ENCODE measurements around the gene GPR78.
"Not testable (repeated sequence)": the region's sequence is repeated elsewhere in the genome, so short reads cannot be mapped to it uniquely, and the experiment has no call there.

GPR78 gene

DNA sequence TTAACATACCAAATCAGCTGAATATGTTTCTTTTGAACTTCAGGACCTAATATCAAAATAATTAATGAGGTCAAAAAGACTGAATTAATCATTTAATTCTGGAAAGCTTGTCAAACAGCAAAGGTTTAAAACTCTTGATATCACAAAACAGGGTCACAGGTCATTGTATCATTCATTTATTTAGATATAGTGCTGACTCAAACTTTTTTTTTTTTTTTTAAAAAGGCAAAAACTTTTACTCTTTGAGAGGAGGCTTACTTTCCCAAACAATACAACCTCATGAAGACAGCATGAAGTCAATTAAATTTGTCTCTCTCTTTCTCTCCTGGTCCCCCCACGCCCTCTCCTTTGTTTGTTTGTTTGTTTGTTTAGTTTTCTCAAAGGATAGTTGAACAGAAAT lies 15.6 kb upstream of the GPR78 start:
- DNase-seq (ENCODE audit: low spot score), result no peak

DNA sequence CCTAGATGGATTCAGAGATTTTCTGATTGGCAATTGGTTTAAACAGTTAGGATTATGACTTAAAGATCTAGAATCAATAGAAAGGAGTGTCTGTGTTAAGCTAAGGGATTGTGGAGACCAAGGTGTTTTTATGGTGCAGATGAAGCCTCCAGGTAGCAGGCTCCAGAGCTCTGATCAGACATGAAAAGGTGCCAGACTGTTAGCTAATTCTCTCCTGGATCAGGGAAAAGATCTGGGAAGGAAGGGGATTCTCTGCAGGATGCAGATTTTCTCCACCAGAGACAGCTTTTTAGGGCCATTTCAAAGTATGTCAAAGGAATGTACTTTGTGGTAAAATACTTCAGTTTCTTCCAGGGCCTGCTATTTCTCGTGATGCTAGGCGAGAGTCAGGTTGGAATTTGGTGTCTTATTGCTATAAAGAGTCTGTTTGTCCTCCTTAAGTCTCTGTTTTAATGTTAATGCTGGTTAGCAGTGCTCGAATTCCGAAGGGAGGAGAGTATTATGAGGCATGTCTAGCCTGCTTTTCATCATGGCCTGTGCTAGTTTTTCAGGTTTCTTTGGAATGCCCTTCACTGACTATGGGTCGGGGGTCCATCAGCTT lies 12.0 kb upstream of the GPR78 start:
- DNase-seq (ENCODE audit: low spot score), result no peak

DNA sequence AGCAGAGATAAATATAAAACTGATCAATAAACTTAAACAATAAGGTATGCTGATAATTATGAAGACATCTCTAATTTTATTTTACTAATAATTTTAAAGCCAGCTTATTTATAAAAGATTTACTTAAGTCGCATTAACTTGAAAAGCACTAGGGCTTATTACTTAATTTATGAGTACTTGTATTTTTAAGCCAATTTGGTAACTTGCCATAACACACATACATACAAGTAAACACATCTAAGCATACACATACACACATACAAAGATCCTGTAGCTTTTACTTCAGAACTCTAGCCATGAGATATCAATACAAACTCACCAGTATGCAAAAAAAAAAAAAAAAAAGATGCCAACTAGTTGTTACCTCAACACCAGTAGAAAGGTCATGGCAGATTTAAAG lies 10.0 kb upstream of the GPR78 start:
- DNase-seq (ENCODE audit: low spot score), result no peak

DNA sequence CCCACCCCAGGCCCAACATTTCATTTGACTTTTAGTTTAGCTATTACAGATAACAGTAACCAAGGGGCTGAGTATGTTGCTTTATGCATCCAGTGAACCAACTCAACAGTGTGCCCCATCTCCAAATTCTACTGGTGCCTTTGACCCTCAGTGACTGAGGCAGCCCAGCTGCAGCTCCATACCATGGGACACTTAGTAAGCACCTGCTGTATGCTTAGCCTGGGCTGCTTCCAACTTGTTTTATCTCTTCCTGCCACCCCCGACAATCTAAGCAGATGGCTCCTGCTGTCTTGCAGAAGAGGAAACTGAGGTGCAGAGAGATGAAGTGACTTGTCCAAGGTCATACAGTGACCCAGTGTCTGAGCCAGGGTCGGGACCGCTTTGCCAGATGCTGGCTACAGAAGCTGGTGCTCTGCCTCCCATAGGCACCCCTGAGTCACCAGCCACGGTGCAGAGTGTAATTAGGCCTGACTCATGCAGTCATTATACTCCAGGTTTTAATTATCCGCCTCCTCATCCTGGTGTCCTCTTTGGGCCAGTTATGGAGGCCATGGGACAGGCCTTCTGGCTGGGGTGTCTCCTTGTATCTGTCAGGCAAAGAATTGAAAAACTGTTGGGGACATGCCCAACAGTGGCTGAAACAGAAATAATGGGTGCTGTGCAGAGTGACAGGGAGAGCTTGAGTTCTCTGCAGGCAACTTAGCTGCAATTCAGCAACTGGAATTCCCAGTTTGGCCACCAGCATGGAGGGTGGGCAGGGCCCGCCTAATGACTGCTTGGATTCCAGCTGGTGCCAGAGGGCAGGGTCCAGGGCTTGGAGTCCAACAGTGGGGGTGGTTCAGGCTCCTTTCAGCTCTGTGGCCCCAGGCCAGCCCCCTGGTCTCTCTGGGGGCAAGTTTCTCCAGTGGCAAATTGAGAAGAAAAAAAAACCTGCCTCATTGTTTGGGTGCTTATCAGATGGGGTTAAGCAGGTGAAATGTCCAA lies 8.2 kb upstream of the GPR78 start:
- no peak for DNase-seq (ENCODE audit: low spot score)

DNA sequence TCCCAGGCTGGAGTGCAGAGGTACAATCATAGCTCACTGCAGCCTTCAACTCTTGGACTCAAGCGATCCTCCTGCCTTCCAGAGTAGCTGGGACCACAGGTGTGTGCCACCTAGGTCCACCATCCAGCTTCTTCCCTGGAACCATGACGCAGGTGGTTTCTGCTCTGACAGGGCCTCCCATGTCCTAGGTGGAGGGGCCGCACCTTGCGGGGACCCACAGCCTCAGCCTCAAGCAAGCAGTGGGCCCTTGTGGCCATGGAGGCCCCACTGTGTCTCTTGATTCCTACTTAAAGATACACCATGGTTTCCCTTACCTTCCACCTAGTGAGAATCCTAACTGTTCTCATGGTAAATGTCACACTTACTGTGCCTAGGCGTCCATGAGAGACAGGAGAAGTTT lies 6.9 kb upstream of the GPR78 start:
- DNase-seq (ENCODE audit: low spot score), result no peak

DNA sequence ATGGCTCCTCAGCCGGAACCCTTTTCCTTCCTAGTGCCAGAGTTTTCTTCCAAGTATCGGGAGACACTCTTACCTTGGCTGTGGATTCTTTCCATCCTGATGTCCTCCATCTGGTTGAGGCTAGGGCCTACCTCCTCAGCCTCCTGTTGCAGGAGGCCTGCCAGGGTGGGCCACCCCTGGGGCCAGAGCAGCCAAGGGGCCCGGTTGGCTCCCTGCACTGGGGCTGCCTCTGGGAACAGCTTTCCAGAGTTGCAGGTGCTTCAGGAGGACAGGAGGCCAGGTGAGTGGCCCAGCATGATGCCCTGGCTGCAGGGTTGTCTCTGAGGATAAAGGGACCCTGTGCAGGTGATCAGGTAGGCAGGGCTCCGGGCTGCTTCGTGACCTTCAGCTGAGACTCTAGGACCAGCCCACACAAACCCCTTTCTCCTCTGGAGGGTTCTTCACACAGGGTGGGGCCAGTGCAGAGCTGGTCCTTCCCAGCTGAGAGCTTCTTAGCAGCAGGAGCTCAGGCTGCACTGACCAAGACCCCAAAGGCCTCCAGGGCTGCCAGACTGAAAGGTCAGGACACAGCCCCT lies 5.3 kb upstream of the GPR78 start:
- no peak for DNase-seq (ENCODE audit: low spot score)

DNA sequence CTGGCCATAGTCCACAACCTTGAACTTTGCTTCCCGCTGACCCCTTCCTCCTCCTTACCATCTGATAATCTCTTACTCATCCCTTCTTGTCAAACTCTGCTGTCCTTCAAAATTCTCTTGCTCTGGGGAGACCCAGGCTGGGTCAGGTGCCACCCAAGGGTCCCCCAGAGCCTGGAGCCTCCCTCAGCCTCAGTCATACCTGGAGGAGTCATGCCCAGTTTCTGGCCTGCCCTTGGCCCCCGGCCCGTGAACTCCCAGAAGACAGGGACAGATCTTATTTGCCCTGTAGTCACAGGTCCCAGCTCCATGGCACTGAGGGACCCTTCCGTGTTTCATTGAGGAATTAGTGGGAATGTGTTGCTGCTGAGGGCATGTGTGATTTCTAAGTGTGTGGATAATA lies 4.7 kb upstream of the GPR78 start:
- no peak for DNase-seq (ENCODE audit: low spot score)

DNA sequence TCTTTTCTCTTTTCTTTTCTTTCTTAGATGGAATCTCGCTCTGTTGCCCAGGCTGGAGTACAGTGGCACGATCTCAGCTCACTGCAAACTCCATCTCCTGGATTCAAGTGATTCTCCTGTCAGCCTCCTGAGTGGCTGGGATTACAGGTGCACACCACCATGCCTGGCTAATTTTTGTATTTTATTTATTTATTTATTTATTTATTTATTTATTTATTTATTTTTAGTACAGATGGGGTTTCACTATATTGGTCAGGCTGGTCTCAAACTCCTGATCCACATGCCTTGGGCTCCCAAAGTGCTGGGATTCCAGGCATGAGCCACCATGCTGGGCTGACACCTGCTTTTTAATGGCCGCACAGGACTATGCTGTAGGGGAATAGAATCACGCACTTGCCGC lies 3.6 kb upstream of the GPR78 start:
- DNase-seq (ENCODE audit: low spot score), result not testable (repeated sequence)

DNA sequence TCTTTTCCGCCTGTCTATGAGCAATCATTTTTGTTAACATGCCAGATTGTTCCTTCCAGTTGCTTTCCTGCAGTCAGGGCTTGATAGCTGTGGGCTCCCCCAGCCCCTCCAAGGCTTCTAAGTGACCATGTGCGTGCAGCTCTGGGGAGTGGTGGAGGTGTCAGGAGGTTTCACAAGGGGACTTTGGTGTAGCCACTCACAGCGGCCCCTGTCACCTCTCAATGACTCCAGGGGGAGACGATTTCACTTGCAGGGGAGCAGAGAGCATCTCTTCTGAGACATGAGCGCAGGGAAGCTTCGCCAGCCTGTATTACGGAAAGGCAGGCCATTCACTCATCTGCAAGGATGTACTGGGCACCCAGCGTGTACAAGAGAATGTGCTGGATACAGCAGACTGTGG lies 3.1 kb upstream of the GPR78 start:
- DNase-seq (ENCODE audit: low spot score), result no peak

DNA sequence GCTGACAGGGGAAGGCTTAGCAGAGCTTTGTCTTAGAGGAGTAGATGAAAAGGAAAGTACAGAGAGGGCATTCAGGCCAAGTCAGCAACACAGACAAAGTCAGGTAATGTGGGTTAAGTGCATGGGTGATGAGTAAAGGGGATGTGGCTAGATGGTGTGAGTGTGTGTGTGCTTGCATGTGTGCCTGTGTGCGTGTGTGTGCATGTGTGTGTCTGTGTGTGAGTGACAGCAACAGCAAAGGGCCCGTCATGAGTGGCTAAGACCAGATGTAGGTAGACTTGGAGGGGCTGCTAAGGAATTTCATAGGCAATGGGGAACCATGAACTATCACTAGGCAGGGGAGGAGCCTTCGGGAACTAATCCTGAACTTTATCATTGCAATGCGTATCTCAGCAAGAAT lies 2.2 kb upstream of the GPR78 start:
- DNase-seq (ENCODE audit: low spot score), result no peak

DNA sequence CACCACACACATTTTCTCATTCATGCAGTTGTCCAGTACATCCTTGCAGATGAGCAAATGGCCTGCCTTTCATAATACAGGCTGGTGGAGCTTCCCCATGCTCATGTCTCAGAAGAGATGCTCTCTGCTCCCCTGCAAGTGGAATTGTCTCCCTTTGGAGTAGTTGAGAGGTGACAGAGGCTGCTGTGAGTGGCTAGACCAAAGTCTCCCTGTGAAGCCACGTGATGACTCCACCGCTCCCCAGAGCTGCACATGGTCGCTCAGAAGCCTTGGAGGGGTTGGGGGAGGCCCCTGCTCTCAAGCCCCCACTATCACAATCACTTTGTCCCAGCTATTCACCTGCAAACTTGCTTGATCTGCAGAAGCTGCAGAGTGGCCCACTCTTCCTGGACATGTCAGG lies 1.5 kb upstream of the GPR78 start:
- DNase-seq (ENCODE audit: low spot score), result no peak

DNA sequence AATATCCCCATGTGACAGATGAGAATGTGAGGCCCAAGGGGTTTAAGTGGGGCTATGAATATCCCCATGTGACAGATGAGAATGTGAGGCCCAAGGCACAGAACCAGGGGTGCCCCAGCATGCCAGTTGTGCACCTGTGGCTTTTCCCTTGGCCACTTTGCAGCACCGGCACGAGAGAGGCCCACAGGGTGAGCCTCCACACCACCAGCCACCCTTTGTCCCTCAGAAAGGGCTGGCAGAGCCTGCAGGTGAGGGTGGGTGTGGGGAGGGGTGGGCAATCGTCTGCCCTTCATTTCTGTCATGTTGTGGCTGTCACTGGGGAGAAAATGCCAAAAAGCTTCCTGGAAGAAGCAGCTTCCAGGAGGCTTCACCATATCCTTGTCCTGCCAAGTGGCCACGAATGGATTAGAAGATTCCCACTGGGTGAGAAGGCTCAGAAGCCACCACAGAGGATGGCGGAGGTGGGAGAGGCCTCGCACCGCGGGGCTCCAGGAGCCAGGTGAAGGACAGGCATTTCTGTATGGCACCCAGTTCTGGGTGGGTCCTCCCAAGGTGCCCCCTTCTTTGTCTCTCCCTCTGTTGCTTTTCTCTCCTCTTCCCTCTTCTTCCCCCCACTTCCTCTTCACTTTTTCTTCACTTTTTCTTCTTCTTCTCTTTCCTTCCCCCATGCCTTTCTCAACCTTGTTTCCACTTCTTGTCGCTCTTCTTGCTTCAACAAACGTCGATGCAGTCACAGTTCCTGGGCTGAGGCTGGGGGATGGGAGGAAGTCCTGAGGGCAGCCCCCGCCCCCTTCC lies 469 bp upstream of the GPR78 start:
- no peak for DNase-seq (ENCODE audit: low spot score)

DNA sequence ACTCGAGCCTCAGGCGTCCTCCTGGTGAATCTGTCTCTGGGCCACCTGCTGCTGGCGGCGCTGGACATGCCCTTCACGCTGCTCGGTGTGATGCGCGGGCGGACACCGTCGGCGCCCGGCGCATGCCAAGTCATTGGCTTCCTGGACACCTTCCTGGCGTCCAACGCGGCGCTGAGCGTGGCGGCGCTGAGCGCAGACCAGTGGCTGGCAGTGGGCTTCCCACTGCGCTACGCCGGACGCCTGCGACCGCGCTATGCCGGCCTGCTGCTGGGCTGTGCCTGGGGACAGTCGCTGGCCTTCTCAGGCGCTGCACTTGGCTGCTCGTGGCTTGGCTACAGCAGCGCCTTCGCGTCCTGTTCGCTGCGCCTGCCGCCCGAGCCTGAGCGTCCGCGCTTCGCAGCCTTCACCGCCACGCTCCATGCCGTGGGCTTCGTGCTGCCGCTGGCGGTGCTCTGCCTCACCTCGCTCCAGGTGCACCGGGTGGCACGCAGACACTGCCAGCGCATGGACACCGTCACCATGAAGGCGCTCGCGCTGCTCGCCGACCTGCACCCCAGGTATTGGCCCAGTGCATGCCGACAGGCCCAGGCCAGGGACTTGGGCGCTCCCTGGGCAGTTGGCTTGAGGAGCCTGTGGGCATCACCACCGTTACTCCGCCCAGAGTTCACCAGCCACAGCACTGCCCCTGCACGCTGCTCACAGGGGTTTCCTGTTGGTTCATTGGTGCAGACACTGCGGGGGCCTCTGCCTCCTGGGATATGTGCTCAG lies 1.1 kb downstream of the GPR78 start:
- DNase-seq (ENCODE audit: low spot score), result no peak

DNA sequence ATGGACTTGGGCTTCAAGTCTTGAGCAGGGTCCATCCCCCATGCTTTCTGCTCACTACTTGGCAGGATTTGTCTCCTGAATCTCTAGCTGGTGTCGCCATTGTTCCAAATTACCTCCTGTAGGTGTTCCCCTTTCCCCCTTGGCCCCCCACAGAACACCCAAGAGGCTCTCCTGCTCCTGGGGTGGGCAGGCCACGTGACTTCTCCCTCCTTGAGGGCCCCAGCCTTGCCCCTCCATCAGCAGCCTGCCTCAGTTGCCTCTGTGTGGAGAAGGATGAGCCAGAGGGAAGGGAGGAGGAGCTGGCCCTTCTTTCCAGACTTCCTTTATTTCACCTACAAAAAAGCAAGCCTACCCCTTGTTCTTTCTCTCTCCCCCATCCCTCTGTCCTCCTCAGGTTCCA lies 1.8 kb downstream of the GPR78 start:
- DNase-seq (ENCODE audit: low spot score), result no peak

DNA sequence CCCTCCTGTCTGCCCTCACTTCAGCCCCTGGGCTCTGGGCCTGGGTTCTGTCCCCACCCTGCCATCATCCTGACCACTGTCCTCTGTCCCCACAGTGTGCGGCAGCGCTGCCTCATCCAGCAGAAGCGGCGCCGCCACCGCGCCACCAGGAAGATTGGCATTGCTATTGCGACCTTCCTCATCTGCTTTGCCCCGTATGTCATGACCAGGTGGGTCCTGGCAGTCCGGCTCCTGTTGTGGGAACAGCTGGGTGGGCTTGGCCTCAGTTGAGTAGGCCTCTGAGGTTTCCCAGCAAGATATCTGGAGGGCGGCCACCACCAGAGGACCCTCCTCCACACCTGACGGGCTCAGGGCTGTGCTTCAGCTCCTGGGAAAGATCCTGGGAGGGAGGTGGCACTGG lies 2.2 kb downstream of the GPR78 start:
- no peak for DNase-seq (ENCODE audit: low spot score)

DNA sequence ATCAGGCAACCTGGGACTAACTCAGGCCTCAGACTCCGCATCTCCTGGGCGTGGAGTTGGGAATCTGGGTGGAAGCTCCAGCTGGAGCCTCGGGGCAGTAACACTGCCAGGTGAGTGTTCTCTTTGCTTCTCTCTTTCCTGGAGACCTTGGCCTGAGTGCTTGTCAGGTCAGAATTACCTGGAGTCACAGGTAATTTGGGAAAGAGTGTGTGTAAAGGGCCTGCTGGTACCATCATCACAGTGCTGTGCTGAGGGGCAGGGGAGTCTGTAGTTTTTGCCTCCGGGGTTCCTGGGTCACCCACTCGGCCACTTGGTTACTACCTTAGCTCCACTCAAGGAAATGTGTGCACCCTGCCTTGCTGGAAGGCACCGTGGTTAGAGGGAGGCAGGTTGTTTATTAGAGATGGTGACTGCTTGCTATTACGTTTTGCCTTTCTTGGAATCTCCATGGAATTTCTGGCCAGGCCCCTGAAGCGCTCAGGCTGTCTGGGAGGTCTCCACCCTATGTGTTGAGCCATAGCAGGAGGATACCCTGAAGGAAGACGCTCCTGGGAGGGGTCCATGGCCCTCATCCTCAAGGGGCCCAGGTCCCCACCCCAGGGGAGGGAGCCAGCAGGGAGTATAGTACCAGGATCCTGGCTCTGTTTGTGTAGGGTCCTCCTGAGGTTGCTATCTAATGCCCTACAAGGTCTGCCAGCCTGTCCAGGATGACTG lies 2.9 kb downstream of the GPR78 start:
- no peak for DNase-seq (ENCODE audit: low spot score)

DNA sequence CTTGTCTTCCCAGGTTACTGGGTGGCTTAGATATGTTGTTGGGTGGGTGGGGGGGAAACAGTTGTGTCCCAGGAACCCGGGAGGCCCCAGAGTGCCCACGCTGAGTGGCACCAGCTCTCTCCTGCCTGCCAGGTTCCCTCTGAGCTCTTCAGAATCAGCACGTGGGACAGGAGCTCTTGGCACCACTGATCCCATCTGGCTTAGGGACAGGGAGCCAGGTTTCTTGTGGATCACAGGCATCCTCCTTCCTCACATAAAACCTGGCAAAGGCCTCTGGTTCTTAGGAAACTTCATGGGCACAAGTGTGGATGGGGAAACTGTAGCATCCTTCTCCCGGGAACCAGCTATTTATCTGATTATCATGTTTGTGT lies 3.4 kb downstream of the GPR78 start:
- no peak for DNase-seq (ENCODE audit: low spot score)

DNA sequence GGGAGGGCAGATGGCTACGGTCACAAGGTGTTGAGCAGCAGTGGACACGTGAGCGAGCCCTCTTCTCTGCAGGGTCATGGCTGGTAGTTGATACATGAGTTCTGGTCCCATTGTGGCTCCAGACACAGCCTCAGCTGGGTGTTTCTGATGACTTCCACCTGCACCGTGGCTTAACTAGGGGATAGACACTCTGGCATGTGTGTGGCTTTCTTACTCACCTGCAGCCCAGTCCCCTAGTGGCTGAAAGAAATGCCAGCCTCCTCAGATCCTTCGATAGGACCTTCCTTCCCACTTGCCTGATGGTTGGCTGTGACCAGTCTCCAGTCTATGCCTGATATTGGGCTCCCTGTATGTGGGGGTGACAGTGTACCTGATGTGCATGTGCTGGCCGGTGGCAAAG lies 5.0 kb downstream of the GPR78 start:
- DNase-seq (ENCODE audit: low spot score), result no peak

DNA sequence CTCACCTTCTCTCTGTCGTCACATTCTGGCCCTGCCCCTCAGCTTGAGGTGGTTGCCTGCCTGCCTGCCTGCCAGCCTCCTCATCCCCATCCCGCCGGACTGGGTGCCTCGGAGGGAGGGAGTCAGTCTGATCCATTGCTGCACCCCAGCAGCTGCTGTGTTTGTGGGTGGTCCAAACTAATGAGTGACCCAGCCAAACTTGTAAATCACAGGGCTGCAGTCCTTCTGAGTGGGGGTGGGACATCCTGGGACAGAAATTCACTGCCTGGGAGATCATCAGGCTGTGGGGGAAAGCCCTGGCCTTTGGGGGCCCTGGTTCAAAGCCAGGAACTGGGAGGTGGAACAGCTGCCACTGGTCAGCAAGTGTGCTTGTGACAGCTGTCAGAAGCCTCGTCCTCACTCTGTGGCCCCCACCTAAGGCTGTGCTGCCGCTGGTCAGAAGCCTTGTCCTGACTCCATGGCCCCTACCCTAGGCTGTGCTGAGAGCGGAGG lies 5.6 kb downstream of the GPR78 start:
- DNase-seq (ENCODE audit: low spot score), result no peak

DNA sequence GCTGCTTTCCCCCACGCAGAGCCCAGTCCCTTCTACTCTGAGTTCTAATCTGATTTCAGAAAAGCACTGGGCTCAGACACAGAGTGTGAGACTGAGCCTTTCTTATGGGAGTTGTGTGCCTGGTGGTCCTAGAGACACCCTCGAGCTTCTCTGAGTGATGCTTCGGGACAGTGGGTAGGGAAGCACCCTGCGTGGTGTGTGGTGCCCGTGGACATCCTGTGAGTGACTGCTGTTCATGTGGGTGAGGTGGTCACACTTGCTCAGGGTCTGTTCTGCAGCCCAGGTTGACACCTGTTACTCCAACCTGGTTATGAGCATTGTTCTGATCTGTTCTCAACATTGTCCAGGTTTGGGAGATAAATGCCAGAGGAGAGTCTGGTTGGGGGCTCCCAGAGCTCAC lies 6.1 kb downstream of the GPR78 start:
- no peak for DNase-seq (ENCODE audit: low spot score)

Data from SK-N-DZ (cell line).